Stimulated activated CD8-positive, alpha-beta memory T cell treated with anti-CD3 and anti-CD28 coated beads, Interleukin-2, amount 100 ng/mL, for 1 hour (primary cell): Measurements from ENCODE around the gene HMCN2.

ENCODE experiments used
- DNase-seq, 2 donors: peaks; one replicate each; pipeline ENCODE4 v3.0.0-alpha.2; 2020; ENCODE audit warnings: low read depth in 2 of 2

Gene HMCN2

DNA sequence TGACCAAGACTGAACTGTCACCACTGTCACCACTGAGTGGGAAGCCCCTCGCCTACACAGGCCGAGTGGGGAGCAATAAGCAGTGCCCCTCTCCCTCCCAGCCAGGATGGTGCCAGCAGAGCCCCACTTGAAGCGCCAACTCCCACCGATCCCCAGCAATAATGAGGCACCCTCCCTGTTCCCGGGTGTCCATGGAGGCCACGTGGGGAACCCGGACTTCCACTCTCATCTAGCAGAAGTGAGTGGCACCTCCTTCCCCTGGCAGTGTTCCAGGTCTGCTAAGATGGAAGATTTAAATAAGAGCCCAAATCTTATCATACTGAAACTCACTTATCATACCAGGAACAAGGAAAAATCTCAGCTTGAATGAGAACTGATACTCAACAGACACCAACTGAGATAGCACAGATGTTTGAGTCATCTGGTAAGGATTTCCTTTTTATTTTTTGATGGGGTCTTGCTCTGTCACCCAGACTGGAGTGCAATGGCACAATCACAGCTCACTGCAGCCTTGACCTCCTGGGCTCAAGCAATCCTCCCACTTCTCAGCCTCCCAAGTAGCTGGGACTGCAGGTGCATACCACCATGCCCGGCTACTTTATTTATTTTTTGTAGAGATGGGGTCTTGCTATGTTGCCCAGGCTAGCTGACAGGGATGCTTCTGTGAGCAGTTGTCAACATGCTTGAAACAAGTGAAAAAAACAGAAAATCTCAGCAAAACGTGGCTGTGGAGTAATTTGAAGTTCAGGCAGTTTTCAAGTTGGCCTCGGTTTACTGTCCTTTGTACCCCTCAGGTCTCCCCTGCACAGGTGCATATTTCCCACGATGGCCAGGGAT is 149.6 kb downstream of the HMCN2 start:
- DNase-seq = no peak

DNA sequence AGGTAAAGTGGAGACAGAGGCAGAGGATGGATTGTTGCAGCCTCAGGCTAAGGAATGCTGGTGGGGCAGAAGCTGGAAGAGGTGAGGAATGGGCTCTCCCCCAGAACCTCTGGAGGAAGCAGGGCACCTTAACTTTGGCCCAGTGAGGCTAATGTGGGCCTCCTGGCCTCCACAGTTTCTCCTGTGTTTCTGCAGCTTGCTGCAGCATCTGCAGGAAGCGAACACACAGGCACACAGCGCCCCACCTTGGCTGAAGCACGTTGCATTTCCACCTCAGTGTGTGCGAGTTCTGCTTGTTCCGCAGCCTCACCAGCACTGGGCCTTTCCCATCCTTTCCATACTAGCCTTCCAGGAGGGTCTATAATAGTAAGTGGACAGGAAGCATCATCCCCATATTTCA is 152.0 kb downstream of the HMCN2 start:
- no peak for DNase-seq

DNA sequence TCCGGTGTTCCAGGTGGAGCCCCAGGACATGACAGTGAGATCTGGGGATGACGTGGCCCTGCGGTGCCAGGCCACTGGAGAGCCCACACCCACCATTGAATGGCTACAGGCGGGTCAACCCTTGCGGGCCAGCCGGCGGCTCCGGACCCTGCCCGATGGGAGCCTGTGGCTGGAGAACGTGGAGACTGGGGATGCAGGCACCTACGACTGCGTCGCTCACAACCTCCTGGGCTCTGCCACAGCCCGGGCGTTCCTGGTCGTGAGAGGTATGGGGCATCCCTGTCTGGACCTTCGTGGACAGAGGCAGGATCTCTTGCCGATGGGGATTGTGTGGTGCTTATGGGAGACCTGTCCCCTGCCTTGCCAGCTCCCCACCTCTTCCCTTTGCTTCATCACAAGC is 153.2 kb downstream of the HMCN2 start:
- DNase-seq = no peak

DNA sequence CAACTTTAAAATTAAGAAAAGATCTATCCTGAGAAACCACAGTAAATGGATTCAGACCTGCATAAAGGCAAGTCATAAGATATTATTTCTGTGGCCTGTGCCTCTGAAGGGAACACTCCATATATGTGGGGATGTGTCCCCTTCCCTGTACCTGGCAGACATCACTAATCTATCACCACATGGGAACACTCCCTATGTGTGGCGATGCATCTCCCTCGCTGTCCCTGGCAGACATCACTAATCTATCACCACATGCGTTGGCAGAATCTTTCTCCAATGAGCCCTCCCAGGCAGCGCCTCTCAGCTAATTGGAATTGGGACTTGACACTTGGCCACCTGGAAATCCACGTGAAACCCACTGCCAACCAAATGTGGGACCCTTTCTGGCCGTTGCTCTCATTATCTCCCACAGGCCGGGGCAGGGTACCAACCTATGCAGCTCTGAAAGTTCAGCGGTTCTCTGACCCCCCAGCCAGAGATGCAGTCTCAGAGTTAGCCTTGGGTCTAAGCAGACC is 154.0 kb downstream of the HMCN2 start:
- DNase-seq = no peak

- DNase-seq = no peak
Measured at GRCh38 chr9:130421154-130421801, 155.7 kb downstream of the HMCN2 start.

DNA sequence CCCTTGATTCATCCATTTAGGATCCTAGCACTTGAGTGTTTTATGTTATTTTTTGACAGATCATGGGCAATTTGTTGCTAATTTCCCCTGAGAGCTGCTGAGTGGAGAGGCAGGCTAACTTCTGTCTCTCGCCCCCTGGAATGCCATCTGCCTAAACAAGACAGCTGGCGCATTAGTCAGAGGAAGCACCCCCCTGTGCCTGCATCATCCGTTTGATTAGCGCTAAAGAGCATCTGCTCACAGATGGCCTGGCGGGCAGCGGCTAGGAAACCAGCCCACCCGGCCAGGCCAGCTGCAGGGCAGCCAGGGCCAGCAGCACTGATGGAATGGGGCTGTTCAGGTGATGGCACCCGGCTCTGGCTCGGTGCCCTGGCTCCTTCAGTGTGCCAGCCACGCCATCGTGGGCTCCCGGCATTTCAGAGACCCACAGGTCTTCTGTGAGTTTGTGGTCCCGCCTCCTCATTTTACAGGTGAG is 156.3 kb downstream of the HMCN2 start:
- DNase-seq = no peak

DNA sequence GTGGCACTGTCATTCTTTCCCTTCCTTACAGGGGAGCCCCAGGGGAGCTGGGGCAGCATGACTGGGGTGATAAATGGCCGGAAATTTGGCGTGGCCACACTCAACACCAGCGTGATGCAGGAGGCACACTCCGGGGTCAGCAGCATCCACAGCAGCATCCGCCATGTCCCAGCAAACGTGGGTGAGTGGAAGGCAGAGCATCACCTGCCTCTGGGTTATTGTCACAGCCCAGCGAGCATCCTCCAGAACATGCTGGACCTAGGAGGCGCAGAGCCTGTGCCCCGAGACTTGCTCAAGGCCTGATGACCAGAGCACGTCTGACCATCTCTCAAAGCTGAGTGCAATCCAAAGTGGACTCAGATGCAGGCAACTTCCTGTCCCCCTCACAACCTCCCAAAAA is 157.0 kb downstream of the HMCN2 start:
- DNase-seq = no peak

- no peak for DNase-seq
Measured at GRCh38 chr9:130423272-130423671, 157.7 kb downstream of the HMCN2 start.

GRCh38 chr9:130424595-130425454 is 159.3 kb downstream of the HMCN2 start:
- DNase-seq = no peak

DNA sequence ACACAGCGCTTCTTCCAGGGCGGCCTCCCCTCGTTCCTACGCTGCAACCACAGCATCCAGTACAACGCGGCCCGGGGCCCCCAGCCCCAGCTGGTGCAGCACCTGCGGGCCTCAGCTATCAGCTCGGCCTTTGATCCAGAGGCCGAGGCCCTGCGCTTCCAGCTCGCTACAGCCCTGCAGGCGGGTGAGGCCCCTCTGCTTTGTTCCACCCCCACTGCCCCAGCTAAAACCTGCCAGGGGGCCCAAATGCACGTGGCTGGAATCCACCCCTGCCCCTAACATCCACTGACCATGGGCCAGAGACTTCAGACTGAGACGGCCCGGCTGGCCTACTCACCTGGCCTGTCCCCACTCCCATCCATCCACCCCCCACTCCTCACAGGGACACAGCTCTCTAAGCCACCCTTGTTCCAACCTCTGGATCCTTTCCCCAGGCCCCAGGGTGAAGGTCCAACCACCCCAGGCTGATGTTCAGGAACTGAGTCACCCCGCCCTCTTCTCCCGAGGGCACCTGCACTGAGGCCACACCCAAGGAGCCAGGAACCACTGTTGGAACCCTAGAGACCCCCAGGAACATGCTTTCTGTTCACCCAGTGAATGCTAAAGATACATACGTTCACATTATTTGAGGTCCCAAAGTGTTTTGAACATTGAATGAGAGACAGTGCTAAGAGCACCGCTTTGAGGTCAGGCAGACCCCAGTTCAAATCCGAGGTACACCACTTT is 160.3 kb downstream of the HMCN2 start:
- DNase-seq = no peak

DNA sequence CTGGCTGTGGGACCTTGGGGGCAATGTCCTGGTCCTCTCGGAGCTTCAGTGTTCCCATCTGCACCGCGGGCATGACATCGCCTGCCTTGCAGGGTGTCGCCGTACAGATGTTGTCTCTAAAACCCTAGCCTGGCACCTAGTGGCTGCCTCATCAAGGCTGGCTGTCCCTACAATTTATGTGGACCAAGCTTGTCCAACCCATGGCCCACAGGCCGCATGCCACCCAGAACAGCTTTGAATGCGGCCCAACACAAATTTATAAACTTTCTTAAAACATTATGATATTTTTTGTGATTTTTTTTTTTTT is 160.9 kb downstream of the HMCN2 start:
- no peak for DNase-seq

GRCh38 chr9:130426883-130427282 is 161.3 kb downstream of the HMCN2 start:
- DNase-seq = no peak

DNA sequence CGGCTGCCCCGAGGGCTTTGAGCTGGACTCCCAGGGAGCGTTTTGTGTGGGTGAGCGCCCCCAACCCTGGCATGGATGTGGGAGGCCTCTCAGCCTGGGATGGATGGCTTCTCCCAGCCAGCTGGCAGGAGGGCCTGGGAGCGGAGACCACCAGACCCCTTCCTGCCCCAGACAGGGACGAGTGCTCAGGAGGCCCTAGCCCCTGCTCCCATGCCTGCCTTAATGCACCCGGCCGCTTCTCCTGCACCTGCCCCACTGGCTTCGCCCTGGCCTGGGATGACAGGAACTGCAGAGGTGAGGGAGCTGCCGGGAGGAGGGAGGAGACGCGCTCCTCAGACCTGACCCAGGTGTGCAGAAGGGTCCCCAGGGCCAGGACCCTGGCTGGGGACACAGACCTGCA is 161.8 kb downstream of the HMCN2 start:
- no peak for DNase-seq

- no peak for DNase-seq
Measured at GRCh38 chr9:130428086-130428665, 162.6 kb downstream of the HMCN2 start.

- no peak for DNase-seq
Measured at GRCh38 chr9:130429381-130429780, 163.8 kb downstream of the HMCN2 start.

DNA sequence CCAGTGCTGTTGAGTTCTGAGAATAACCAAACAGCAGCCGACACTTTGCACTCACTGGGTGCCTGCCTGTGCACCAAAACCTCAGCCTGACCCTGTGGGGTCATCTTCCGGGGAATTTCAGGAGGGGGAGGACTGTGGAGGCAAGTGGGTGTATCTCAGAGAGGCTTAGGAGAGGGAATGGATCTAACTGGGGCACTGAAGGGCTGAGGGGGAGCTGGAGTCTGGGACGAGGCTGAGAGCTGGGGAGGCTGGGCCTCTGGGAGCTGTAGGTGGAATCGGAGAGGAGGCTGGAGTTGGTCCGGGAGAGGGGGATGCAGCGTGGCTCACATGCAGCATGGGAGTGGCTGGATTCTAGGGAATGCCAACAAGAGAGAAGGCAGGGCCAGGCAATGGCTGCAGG is 164.3 kb downstream of the HMCN2 start:
- no peak for DNase-seq

DNA sequence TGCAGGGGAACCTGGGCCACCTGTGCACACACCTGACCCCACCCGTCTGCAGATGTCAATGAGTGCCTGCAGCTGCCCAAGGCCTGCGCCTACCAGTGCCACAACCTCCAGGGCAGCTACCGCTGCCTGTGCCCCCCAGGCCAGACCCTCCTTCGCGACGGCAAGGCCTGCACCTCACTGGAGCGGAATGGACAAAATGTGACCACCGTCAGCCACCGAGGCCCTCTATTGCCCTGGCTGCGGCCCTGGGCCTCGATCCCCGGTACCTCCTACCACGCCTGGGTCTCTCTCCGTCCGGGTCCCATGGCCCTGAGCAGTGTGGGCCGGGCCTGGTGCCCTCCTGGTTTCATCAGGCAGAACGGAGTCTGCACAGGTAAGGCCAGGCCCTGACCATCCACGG is 164.7 kb downstream of the HMCN2 start:
- DNase-seq = no peak

DNA sequence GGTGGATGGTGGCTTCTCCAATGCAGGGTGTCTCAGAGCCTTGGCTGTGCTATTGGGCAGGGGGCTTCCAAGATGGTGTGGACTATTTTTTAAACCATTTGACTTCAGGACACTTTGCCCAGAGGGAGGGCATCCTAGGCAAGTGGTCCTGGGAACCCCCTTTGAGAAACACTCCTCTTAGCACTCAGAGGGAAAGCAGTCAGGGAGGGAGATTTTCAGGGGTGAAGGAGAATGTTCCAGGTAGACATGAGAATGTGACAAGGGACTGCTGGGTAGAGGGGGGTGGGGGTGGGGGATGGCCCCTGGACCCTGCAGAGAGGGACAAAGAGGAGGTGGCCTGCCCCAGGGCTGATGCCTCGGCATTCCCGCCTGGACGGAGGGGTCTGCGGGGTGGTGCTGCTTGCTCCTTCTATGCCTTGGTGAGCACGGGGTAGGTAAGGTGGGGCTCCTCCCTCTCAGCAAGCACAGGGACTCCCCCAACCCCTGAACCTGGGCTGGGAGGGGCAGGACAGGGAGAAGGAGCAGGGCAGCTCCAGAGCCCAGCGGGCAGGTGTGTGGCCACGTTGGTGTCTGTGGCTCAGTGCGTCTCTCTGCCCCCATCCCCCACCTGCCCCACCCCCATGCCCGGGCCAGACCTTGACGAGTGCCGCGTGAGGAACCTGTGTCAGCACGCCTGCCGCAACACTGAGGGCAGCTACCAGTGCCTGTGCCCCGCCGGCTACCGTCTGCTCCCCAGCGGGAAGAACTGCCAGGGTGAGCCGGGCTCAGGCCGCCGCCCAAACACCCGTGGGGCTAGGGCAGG is 165.4 kb downstream of the HMCN2 start:
- DNase-seq = no peak

DNA sequence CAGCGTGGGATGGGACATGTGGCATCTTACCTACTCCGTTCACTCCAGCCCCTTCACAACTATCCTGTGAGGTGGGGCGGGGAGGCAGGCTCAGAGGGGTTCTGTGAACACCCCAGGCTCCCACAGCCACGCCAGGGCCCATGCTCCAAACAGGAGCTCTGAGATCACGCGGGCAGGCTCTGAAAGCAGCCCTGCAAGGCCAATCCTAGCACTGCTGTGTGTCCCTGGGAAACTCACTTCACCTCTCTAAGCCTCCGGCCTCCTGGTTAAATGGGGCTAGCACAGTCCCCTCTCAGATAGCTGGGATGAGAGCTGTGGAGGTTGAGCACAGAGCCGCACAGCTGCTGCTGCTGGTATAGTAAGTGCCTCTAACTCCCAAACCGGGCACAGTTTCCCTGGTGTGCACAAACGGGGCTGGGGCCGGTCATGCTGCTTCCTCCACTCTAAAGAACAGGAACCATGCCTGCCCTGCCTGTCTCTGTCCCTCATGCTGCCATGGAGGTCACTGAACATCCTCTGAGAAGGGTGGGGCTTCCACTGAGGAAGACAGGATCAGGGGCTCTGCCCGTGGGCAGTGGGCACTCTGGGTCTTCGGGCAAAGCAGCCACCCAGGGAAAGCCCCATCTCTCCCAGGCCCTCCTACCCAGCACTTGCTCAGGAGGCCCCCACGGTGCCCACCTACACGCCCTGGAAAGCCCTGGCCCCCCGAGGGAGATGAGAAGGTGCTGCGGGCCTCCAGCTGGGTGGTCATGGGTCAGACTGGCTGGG is 166.2 kb downstream of the HMCN2 start:
- DNase-seq = no peak

GRCh38 chr9:130432362-130432761 is 166.8 kb downstream of the HMCN2 start:
- no peak for DNase-seq
